ENCODE results near the gene PYROXD2.

The PYROXD2 gene

GRCh38 chr10:98436704-98437103 lies 21.7 kb upstream of the PYROXD2 start:
- in situ Hi-C loops (cut with HindIII; ENCODE audit: low sequenced_read_pairs): no loop called here

GRCh38 chr10:98435178-98435577 lies 20.2 kb upstream of the PYROXD2 start:
- in situ Hi-C loops (cut with HindIII; ENCODE audit: low sequenced_read_pairs): no loop called here

- in situ Hi-C loops (cut with HindIII; ENCODE audit: low sequenced_read_pairs): no loop called here
These were observed 19.1 kb upstream of the PYROXD2 start for GRCh38 chr10:98433881-98434732.

- in situ Hi-C loops (cut with HindIII; ENCODE audit: low sequenced_read_pairs): no loop called here
These were observed 18.4 kb upstream of the PYROXD2 start for GRCh38 chr10:98433371-98433770.

GRCh38 chr10:98432330-98432729 lies 17.3 kb upstream of the PYROXD2 start:
- in situ Hi-C loops (cut with HindIII; ENCODE audit: low sequenced_read_pairs): no loop called here

- in situ Hi-C loops (cut with HindIII; ENCODE audit: low sequenced_read_pairs): no loop called here
These were observed 16.0 kb upstream of the PYROXD2 start for GRCh38 chr10:98431016-98431415.

- in situ Hi-C loops (cut with HindIII; ENCODE audit: low sequenced_read_pairs): no loop called here
These were observed 15.4 kb upstream of the PYROXD2 start for GRCh38 chr10:98430427-98430826.

- in situ Hi-C loops (cut with HindIII; ENCODE audit: low sequenced_read_pairs): no loop called here
These were observed 14.5 kb upstream of the PYROXD2 start for GRCh38 chr10:98429320-98430072.

GRCh38 chr10:98427011-98427515 lies 12.1 kb upstream of the PYROXD2 start:
- in situ Hi-C loops (cut with HindIII; ENCODE audit: low sequenced_read_pairs): no loop called here

GRCh38 chr10:98425511-98426352 lies 10.8 kb upstream of the PYROXD2 start:
- in situ Hi-C loops (cut with HindIII; ENCODE audit: low sequenced_read_pairs): no loop called here

- in situ Hi-C loops (cut with HindIII; ENCODE audit: low sequenced_read_pairs): no loop called here
These were observed 9.6 kb upstream of the PYROXD2 start for GRCh38 chr10:98424295-98425254.

- in situ Hi-C loops (cut with HindIII; ENCODE audit: low sequenced_read_pairs): no loop called here
These were observed 8.7 kb upstream of the PYROXD2 start for GRCh38 chr10:98423691-98424120.

- in situ Hi-C loops (cut with HindIII; ENCODE audit: low sequenced_read_pairs): no loop called here
These were observed 7.2 kb upstream of the PYROXD2 start for GRCh38 chr10:98422182-98422581.

GRCh38 chr10:98420786-98421185 lies 5.8 kb upstream of the PYROXD2 start:
- in situ Hi-C loops (cut with HindIII; ENCODE audit: low sequenced_read_pairs): no loop called here

- in situ Hi-C loops (cut with HindIII; ENCODE audit: low sequenced_read_pairs): no loop called here
These were observed 4.7 kb upstream of the PYROXD2 start for GRCh38 chr10:98419469-98420261.

- in situ Hi-C loops (cut with HindIII; ENCODE audit: low sequenced_read_pairs): no loop called here
These were observed 3.9 kb upstream of the PYROXD2 start for GRCh38 chr10:98418665-98419468.

GRCh38 chr10:98417973-98418664 lies 3.1 kb upstream of the PYROXD2 start:
- in situ Hi-C loops (cut with HindIII; ENCODE audit: low sequenced_read_pairs): no loop called here
